Measurements from ENCODE around the gene TEF.

Gene TEF

DNA sequence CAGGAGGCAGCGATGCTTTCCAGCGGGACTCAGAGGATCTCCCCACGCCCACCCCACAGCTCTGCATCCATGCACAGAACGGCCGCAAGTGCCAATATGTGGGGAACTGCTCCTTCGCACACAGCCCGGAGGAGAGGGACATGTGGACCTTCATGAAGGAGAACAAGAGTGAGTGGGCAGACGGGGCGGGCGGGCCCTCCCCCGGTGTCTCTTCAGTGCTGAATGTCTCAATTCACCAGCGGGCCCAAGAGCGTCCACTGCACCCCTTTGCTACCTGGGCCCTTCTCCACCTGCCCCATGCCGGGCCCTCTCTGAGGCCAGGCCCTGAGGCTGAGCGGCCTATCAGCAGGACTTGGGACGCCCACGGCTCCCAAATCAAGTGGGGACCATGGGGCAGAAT is 25.8 kb upstream of the TEF start:
- Histone ChIP-seq H3K9ac (ENCODE audit: low read length) (no peak overlapping the region), H3K4me3 (ENCODE audit: low read length) (no peak overlapping the region), H3K4me1 (ENCODE audit: low read length) (no peaks in the 10 kb centered on the region), H4K20me1 (ENCODE audit: insufficient read depth, low read length) (no peaks in the 10 kb centered on the region), H3K36me3 (replicated peaks; ENCODE audit: insufficient read depth, low read length) (no peaks in the 10 kb centered on the region), H3K9me3 (replicated peaks; ENCODE audit: insufficient read depth, low read length) (no peaks in the 10 kb centered on the region), H3K27me3 (replicated peaks; ENCODE audit: insufficient read depth, low read length) (no peaks in the 10 kb centered on the region), H3F3A (ENCODE audit: insufficient read depth, low read length) (no peaks in the 10 kb centered on the region), H3K79me2 (ENCODE audit: low read length) (no peaks in the 10 kb centered on the region), H3K27ac (ENCODE audit: low read length) (no peak overlapping the region), H3K9me2 (replicated peaks; ENCODE audit: insufficient read depth, low read length) (no peaks in the 10 kb centered on the region), H2AFZ (ENCODE audit: low read length) (no peak overlapping the region), H3K4me2 (ENCODE audit: low read depth, low read length) (no peak overlapping the region)
- TF ChIP-seq EZH2phosphoT487 (IDR thresholded peaks at IDR 0.05; ENCODE audit: low read length) (no peak), EZH2 (optimal IDR thresholded peaks at IDR 0.05; ENCODE audit: low read depth, low read length) (no peak)
- TF ChIP-seq, protein P1, sequence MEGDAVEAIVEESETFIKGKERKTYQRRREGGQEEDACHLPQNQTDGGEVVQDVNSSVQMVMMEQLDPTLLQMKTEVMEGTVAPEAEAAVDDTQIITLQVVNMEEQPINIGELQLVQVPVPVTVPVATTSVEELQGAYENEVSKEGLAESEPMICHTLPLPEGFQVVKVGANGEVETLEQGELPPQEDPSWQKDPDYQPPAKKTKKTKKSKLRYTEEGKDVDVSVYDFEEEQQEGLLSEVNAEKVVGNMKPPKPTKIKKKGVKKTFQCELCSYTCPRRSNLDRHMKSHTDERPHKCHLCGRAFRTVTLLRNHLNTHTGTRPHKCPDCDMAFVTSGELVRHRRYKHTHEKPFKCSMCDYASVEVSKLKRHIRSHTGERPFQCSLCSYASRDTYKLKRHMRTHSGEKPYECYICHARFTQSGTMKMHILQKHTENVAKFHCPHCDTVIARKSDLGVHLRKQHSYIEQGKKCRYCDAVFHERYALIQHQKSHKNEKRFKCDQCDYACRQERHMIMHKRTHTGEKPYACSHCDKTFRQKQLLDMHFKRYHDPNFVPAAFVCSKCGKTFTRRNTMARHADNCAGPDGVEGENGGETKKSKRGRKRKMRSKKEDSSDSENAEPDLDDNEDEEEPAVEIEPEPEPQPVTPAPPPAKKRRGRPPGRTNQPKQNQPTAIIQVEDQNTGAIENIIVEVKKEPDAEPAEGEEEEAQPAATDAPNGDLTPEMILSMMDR (IDR thresholded peaks at IDR 0.05; ENCODE audit: low read length), result no peak
- no peak for DNase-seq

DNA sequence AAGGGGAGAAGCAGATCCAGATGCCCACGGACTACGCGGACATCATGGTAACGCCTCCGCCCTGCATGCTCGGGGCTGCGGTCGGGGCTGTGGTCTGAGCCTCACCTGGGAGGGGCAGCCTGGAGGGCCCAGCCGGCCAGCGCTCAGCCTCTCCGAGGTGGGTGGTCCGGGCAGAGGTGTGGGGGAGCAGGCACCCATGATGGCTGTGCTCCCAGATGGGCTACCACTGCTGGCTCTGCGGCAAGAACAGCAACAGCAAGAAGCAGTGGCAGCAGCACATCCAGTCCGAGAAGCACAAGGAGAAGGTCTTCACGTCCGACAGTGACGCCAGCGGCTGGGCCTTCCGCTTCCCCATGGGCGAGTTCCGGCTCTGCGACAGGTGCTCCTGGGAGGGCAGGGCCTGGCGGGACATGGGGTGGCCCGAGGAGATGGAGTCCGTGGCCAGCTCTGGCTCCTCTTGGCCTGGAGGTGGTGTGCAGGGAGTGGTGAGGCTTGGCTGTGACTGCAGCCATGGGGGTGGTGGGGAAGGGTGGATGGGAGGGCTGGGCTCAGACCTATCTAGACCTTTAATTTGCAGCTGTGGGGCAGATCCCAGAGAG is 25.2 kb upstream of the TEF start:
- Histone ChIP-seq H3K4me3 (ENCODE audit: low read length) (no peak overlapping the region), H3F3A (ENCODE audit: insufficient read depth, low read length) (no peaks in the 10 kb centered on the region), H3K9me2 (replicated peaks; ENCODE audit: insufficient read depth, low read length) (no peaks in the 10 kb centered on the region), H3K9ac (ENCODE audit: low read length) (no peak overlapping the region), H3K79me2 (ENCODE audit: low read length) (no peaks in the 10 kb centered on the region), H3K36me3 (replicated peaks; ENCODE audit: insufficient read depth, low read length) (no peaks in the 10 kb centered on the region), H3K9me3 (replicated peaks; ENCODE audit: insufficient read depth, low read length) (no peaks in the 10 kb centered on the region), H3K4me1 (ENCODE audit: low read length) (no peaks in the 10 kb centered on the region), H4K20me1 (ENCODE audit: insufficient read depth, low read length) (no peaks in the 10 kb centered on the region), H3K27ac (ENCODE audit: low read length) (no peak overlapping the region), H2AFZ (ENCODE audit: low read length) (no peak overlapping the region), H3K4me2 (ENCODE audit: low read depth, low read length) (no peak overlapping the region), H3K27me3 (replicated peaks; ENCODE audit: insufficient read depth, low read length) (no peaks in the 10 kb centered on the region)
- TF ChIP-seq, protein P1 (IDR thresholded peaks at IDR 0.05; ENCODE audit: low read length), result no peak
- TF ChIP-seq EZH2 (optimal IDR thresholded peaks at IDR 0.05; ENCODE audit: low read depth, low read length), result no peak
- TF ChIP-seq EZH2phosphoT487 (IDR thresholded peaks at IDR 0.05; ENCODE audit: low read length), result no peak
- no peak for DNase-seq

DNA sequence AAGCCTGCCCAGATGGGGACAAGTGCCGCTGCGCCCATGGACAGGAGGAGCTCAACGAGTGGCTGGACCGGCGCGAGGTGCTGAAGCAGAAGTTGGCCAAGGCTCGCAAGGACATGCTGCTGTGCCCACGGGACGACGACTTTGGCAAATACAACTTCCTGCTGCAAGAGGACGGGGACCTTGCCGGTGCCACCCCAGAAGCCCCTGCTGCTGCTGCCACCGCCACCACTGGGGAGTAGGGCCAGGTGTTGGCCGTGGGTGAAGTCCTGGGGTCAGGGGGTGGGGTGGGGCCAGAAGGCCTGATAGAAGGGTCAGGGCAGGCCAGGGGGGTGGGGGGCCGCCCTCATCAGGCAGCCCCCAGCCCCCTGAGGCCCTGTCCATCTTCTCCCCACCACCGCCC is 24.6 kb upstream of the TEF start:
- no peaks in the 10 kb centered on the region for H4K20me1 ChIP-seq (ENCODE audit: insufficient read depth, low read length)
- no peaks in the 10 kb centered on the region for H3K27me3 ChIP-seq (replicated peaks; ENCODE audit: insufficient read depth, low read length)
- no peak overlapping the region for H3K27ac ChIP-seq (ENCODE audit: low read length)
- H3K4me3 ChIP-seq (ENCODE audit: low read length), result no peak overlapping the region
- no peak for DNase-seq
- no peaks in the 10 kb centered on the region for H3K9me2 ChIP-seq (replicated peaks; ENCODE audit: insufficient read depth, low read length)
- TF ChIP-seq EZH2 (optimal IDR thresholded peaks at IDR 0.05; ENCODE audit: low read depth, low read length) (no peak), EZH2phosphoT487 (IDR thresholded peaks at IDR 0.05; ENCODE audit: low read length) (no peak)
- TF ChIP-seq, protein P1 (IDR thresholded peaks at IDR 0.05; ENCODE audit: low read length), result no peak
- no peaks in the 10 kb centered on the region for H3F3A ChIP-seq (ENCODE audit: insufficient read depth, low read length)
- no peaks in the 10 kb centered on the region for H3K36me3 ChIP-seq (replicated peaks; ENCODE audit: insufficient read depth, low read length)
- H2AFZ ChIP-seq (ENCODE audit: low read length), result no peak overlapping the region
- no peaks in the 10 kb centered on the region for H3K9me3 ChIP-seq (replicated peaks; ENCODE audit: insufficient read depth, low read length)
- no peak overlapping the region for H3K9ac ChIP-seq (ENCODE audit: low read length)
- H3K4me2 ChIP-seq (ENCODE audit: low read depth, low read length), result no peak overlapping the region
- H3K4me1 ChIP-seq (ENCODE audit: low read length), result no peaks in the 10 kb centered on the region
- H3K79me2 ChIP-seq (ENCODE audit: low read length), result no peaks in the 10 kb centered on the region

All from MM.1S (cell line).